ENCODE measurements around the gene CPAMD8. TPM values are rescaled to one million over a fixed set of nuclear protein-coding genes. Genes with fewer than 3 reads are reported as not detected.

CPAMD8 gene
- total and polyA plus RNA-seq, 9 of the 15 experiments (the other 6 are each of a cell fraction or from before 2014, with no cell fraction given): 0.20 to 2.1 (median 1.3) TPM

GRCh38 chr19:17075035-17075863, 48.6 kb upstream of the CPAMD8 start, which contains the start of the genes HAUS8 and MYO9B (continued):
- TF ChIP-seq HOMEZ (CRISPR knock-in tag; IDR thresholded peaks at IDR 0.05) (no peak), FOXP4 (CRISPR knock-in tag; IDR thresholded peaks at IDR 0.05; ENCODE audit: borderline replicate concordance) (peak; percentile 48; the same call in 1 of the 2 replicates), RNF219 (CRISPR knock-in tag; IDR thresholded peaks at IDR 0.05) (no peak), TOE1 (IDR thresholded peaks at IDR 0.05; ENCODE audit: borderline replicate concordance) (peak; percentile 97), TOE1 (CRISPR knock-in tag; IDR thresholded peaks at IDR 0.05; ENCODE audit: borderline replicate concordance, low read depth) (no peak), ZNF431 (CRISPR knock-in tag; IDR thresholded peaks at IDR 0.05) (peak; percentile 63; the same call in 1 of the 2 replicates), SIN3B (IDR thresholded peaks at IDR 0.05; ENCODE audit: low read depth) (peak; percentile 55; the same call in 1 of the 2 replicates), PHF21A (IDR thresholded peaks at IDR 0.05; ENCODE audit: borderline replicate concordance, low read depth) (no peak), KDM5B (IDR thresholded peaks at IDR 0.05; ENCODE audit: insufficient replicate concordance, low read depth, low read length) (peak; percentile 84), SUPT5H (IDR thresholded peaks at IDR 0.05) (peak; percentile 97), MXD1 (CRISPR knock-in tag; IDR thresholded peaks at IDR 0.05; ENCODE audit: borderline replicate concordance, poor library complexity, severe bottlenecking) (no peak), ATF3 (IDR thresholded peaks at IDR 0.05) (peak; percentile 42), ATF3 (CRISPR knock-in tag; conservative IDR thresholded peaks at IDR 0.05) (peak; percentile 69; the same call in 1 of the 2 replicates), MEIS2 (IDR thresholded peaks at IDR 0.05; ENCODE audit: partially characterized antibody) (peak; percentile 82), BHLHE40 (IDR thresholded peaks at IDR 0.05; ENCODE audit: low read length) (peak; percentile 99), NUFIP1 (IDR thresholded peaks at IDR 0.05; ENCODE audit: partially characterized antibody) (peak; percentile 79), SP1 (CRISPR knock-in tag; IDR thresholded peaks at IDR 0.05) (peak; percentile 99), CCNT2 (IDR thresholded peaks at IDR 0.05; ENCODE audit: borderline replicate concordance, extremely low read depth, insufficient read length, low read depth, low read length) (peak; percentile 87), TRIM24 (IDR thresholded peaks at IDR 0.05) (peak in 1 of 2 experiments; percentile 51; a peak in 2 of 4 replicates), E2F3 (CRISPR knock-in tag; IDR thresholded peaks at IDR 0.05) (peak; percentile 96)
